ENCODE data around the gene SLC48A1.

SLC48A1 gene

DNA sequence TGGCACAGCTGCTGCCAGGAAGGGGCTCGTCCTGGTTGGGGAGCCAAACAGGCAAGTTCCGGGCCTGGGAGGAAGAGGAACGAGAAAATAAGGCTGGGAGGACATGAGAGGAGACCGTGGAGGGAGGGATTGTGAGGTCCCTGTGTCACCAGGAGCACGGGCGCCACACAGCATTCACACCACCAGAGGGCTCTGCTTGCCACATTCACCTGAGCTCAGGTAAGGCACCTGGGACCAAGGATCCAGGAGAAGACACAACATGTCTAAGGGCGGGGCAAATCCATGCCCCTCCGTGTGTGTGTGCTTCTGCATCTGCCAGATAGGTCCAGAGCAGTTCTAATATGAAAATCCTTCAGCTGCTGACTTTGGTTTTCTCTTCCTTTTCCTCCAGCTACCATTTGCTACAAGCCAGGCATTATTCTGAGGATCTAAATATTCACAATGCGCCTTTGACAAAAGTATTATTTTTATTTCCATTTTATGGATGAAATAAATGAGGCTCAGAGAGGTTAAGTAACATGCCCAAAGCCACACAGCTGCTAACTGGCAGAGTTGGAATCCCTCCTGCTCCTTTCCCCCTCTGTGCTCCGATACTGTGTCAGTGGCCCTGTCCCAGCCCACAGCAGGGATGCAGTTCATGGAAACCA, 28.9 kb upstream of the SLC48A1 start:
- DNase-seq (ENCODE audit: low read depth in 2 of 2): peak; percentile 55

DNA sequence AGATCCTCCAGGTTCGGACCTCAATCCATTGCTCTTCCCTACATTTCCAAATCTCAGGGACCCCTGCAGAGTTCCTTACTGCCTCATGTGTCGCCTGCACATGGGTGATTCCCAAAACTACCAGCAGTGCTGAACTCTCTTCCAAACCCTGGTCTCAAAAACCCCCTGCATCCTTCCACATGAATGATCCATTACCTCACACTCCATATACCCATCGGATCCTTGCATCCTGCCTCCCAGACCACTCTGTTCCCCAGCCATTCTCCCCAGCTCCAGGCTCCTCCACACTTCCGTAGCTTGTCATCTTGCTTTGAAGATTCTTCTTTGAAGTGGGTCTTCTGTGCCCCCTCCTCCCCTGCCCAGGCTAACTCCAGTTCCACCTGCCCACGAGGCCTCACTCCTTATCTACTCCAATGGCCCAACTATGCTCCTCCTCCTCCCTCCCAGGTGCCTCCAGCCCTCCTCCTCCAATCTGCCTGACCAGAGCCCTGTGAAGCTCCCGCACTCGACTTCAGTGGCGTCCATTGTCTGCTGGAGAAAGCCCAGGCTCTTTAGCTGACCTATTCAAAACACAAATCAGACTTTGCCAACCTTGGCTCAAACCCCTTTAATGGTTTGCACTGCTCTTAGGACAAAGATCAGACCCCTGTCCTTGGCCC, 28.1 kb upstream of the SLC48A1 start:
- no peak for DNase-seq (ENCODE audit: low read depth in 2 of 2)

DNA sequence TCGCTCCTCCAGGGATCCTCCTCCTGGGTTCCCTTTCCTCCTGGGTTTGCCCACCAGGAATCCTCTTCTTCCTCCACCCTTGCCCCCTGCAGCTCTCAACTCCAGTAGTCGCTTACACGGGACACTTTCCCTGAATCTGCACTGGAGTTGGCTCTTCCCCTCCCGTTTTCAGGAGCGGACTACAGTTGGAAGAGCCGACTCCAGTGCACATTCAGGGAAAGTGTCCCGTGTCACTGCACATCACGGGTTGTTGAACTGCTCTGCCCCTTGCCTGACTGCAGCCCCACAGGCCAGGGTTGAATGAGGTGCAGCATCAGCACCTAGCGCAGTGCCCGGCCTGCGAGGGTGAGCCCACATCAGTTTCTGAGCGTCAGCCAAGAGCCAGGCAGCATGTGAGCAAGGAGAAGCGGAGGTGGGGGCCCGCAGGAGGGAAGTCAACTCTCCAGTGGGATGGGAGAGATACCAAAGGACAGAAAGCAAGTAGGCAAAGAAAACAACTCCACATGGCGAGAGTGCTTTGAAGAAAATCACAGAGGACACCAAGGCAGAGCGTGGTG, 27.5 kb upstream of the SLC48A1 start:
- DNase-seq (ENCODE audit: low read depth in 2 of 2): no peak

DNA sequence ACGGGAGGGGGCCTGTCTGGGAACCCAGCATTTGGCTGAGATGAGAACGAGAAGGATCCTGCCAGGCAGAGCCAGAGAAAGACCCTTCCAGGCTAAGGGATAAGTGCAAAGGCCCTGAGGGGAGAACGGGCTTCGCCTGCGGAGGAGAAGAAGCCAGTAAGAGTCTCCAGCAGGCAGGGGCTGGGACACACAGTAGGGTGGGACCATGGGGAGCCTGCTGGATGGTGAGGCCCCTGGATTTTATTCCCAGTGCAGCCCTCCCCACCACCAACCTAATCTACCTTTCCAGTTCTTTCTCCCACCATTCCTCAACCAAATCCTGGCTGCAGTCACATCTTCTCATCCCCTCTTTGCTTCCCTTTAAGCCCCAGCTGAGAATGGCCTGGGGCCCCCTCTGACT, 27.0 kb upstream of the SLC48A1 start:
- DNase-seq (ENCODE audit: low read depth in 2 of 2): no peak

DNA sequence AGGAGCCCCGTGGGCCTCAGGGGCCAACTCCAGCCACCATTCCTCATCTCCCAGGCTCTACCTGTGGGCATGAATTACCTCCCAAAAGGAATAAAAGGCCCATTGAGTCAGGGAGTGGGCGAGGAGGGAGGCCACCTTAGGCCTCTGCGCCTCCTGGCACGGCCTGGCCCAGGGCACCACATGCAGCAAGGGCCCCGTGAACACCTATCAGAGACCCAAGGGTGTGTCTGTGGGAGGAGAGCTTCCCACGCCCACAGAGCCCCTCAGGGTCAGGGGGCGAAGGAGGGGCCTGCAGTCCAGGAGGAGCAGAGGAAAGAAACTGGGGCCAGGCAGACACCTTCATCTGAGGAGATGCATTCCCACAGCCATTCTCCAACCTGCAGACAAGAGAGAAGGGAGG, 26.5 kb upstream of the SLC48A1 start:
- DNase-seq (ENCODE audit: low read depth in 2 of 2): no peak

DNA sequence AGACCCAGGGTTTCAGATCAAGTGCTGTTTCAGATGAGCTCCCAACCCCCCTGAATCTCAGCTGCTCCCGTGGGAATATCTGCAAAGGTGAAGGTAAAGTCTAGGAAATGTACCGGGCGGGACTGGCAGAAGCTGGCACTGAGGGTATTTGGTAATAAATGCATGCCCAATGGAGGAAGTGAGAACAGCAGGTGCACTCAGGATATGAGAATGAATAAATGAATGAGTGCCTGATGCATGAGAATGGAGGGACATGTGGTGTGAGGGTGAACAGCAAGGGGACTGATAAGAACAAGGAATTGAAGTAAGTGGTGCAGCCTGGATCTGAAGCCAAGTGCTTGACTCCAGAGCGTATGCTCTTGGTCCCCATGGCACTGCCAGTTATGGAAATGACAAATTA, 25.9 kb upstream of the SLC48A1 start:
- no peak for DNase-seq (ENCODE audit: low read depth in 2 of 2)

DNA sequence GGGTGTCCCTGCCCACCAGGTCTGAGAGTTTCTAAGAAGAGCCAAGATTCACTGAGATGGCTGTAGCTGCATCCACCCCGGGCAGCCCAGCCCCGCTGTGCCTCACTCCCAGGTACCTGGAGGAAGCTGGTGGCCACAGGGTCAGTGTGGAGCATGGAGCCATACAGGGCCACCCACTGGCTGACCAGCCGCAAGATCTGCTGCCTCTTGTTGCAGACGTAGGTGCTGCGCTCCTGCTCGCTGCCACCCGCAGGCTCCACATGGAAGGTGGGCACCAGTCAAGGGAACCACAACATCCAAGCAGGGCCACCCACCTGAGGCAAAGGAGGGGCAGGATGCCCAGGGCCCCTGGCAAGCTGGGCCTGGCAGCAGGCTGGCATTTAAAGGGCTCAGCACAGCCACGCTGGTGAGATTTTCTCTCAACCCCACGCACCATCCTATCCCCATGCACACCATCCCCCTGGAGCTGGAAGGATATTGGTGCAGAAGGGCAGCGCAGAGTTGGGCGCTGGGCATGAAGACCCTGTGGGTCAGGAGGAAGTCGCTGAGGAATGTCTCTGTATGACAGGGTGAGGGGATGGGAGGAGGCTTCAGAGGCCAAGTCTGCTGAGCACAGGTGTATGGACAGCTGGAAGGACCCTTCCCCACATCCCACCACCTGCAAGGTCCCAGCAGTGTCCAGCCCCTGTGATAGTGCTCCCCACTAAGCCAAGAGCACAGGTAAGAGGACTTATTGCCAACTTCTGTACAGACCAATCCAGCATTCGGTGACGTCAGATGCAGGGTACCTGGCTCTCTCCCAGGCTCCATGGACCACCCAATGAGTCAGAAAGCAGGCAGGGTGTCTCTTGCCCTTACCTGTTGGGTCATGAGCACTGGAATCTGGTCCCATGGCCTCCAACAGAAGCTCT, 25.2 kb upstream of the SLC48A1 start:
- DNase-seq (ENCODE audit: low read depth in 2 of 2): no peak

DNA sequence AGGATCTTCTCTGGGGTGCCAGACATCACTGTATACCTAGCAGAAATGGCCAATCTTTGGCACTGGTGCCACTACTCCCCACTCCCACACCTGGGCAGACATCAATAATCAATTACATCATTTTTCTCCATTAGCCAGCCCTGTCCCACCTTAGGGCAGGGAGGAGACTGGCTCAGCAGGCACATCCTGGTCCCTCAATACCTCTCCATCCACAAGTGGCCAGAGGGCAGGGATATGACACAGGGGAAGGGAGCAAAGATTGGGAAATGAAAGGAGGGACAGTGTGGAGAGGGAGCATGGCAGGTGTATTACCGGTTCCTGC, 24.6 kb upstream of the SLC48A1 start:
- DNase-seq (ENCODE audit: low read depth in 2 of 2): no peak

DNA sequence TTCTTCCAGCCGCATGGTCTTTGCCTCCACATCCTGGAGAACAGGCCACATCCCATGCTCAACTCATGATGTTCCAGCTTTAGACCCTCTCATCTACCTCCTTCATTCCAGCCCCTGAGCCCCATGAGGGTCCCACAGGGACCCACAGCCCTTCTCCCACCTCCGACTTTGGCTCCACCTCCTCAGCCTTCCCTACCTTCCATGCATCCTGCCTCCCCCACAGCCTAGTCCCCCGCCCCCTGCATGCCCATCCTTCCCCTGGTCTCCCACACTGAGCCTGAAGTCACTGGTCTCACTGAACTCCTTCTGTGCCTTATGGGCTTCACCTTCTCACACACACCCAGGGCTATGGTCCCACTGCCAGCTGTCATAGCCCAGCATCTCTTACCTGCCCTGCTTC, 24.1 kb upstream of the SLC48A1 start:
- no peak for DNase-seq (ENCODE audit: low read depth in 2 of 2)

DNA sequence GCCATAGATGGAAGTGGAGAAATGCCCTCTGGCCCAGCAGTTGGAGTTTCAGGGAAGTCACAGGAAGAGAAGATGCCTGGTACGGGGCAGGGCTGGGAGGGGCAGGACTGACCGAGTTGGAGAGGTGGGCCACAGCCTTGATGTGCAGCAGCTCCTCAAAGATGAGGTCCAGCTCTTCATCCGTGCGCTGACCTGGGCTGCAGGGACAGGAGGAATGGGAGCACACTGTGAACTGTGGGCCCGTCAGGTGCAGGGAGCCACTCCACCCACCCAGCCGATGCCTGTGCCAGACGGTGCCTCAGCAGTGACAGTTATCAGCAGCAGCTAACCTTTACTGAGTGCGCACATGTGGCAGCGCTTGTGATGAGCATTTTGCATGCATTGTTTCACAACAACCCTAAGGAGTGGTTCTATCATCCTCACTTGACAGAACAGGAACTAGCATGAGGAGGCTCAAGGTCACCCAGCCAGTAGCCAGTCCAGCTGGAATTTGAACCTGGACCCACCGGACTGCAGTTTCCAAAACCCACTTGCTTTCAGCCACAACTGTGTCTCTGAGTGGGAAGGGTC, 22.7 kb upstream of the SLC48A1 start:
- no peak for DNase-seq (ENCODE audit: low read depth in 2 of 2)

DNA sequence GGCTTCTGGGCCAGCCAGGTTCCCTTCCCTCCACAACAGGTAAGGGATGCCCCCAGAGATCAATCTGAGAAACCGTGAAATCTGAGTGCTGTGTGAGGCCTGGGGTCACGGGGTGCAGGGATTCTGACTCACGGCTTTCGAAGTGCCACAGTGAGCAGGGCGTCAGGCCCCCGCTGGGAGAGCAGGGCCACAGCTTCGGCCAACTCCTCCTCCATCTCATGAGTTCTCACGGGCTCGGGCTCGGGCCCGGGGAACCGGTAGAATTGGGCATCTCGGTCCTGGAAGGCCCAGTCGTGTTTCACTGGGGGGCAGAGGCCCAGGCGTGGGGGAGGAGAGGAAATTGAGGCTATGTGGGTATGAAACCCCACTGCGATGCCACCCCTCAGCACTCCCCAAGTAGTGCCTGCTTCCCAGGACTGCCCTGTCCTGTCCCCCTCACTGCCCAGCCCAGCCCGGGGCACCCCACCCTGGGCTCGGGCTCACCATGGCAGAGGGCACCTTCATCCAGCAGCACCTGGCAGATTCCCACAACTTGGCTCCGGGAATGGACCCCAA, 22.0 kb upstream of the SLC48A1 start:
- DNase-seq (ENCODE audit: low read depth in 2 of 2): no peak

DNA sequence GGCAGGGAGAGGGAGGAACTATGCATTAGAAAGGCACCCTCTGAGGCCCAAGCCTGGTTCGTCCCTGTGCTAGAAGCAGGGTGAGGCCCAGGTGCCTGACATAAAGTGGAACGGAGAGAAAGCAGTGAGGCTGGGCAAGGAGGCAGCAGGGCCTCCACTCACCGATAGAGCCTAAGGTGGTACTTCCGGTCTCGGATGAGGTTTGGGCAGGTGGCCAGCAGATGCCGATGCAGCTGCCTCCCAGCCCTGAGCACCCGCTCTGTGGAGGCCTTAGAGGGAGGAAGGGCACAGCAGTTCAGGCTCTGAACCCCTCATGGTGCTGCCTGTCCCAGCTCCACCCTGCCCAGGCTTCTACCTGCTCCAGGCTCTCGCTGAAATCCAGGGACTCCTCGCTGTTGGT, 21.5 kb upstream of the SLC48A1 start:
- DNase-seq (ENCODE audit: low read depth in 2 of 2): no peak

DNA sequence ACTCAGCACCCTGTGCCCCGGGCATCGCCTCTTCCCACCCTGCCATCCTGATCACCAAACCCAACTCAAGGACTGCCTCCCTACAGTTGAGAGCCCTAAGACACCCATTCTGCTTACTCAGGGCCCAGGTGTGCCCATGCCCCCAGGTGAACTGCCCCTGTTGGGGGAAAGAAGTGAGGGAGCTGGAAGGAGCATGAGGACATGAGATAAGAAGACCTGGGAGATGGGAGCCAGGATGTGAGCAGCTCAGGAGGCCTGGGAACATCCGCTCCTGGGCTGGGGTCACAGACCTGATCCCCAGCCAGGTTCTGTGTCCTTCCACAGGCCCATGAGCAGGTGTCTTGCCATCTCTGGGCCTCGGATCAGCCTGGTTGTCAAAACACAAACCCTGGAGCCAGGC, 20.9 kb upstream of the SLC48A1 start:
- DNase-seq (ENCODE audit: low read depth in 2 of 2): no peak

DNA sequence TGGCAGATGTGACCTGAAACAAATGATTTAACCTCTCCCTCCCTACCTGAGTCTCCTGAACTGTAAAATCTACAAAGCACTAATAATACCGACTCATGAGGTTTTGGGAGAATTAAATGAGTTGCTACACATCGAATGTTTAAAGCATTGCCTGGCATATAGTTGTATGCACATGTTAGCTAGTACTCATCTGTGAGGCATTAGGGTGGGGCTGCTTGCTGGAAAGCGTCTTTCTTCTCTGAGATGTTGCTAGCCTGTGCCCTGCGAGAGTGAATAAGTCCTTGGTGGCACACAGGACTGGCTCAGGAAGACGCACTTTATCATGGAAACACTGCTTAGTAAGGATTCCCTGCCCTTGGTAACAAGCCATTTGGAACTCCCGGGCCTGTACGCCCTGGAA, 20.5 kb upstream of the SLC48A1 start:
- no peak for DNase-seq (ENCODE audit: low read depth in 2 of 2)

DNA sequence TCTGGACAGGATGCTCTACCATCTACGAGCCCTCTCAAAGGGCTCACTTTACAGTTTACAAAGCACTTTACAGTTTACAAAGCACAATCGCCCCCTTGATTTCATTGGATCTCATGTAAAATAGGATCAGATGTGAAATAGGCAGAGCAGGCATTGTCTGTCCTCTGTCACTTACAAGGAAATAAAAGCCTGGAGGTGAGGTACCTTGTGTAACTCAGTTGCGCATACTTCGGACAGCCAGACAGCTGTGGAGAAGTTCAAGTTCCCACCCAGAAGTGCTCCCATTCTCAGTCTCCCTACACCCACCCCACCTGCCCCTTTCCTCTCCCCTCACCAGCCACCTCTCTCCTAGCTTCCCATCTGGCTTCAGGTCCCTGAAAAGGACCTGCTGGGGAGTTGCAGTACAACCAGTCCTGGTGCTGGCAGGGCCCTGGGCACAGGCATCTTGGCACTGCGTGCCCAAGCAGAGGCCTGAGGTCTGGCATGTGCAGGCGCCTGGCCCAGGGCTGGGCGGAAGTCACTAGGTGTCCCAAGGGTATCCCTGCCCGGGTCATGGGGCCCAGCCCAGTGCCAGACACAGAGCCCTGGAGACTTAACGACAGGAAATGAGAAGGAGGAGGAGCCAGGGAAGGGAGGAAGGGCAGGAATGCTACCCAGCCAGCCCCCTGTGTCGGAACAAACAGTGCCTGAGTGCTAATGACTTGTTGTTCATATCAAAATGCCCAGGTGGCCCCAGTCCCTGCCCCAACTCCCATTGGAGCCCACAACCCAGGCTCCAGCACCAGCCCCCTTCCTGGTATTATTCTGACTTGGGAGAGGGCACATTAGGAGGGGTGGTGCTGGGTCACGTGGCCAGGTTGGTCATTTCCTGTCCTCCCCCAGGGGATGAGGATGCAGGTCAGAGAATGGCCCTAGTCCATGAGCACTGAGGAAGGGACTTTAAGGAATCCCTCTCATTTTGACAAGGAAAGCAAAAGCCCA, 19.7 kb upstream of the SLC48A1 start:
- no peak for DNase-seq (ENCODE audit: low read depth in 2 of 2)

DNA sequence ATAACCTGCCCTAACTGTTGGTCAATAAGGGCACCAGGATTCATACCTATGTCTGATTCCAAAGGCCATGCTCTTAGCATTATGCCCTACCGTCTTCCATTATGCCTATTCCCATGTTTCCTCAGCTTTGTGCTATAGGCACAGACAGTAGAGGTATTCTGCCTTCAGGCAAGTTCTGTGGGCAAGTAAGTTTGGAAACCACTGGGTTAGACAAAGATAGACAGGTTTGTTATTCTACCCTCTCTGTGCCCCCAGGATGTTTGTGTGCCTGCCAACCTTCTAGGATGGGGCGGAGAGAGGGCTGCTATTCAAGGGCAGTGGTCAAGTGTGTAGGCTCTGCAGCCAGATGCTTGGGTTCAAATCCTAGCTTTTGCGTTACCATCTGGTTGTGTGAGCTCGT, 18.9 kb upstream of the SLC48A1 start:
- DNase-seq (ENCODE audit: low read depth in 2 of 2): no peak

DNA sequence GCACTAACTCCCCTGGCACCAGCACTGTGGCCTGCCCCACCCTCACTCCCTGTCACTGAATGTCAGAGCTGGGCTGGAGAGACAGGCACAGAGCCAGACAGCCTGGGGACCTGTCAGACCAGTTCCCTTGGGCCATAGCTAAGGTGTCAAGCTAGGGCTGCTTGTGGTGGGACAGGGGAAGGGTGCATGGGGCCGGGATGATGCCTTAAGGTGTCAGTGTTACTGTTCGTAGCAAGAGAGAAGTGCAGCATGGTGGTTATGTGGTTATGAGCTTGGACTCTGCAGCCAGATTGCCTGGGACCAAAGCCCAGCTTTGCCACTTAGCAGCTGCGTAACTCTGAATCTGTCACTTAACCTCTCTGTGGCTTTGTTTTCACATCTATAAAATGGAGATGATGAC, 18.2 kb upstream of the SLC48A1 start:
- no peak for DNase-seq (ENCODE audit: low read depth in 2 of 2)

DNA sequence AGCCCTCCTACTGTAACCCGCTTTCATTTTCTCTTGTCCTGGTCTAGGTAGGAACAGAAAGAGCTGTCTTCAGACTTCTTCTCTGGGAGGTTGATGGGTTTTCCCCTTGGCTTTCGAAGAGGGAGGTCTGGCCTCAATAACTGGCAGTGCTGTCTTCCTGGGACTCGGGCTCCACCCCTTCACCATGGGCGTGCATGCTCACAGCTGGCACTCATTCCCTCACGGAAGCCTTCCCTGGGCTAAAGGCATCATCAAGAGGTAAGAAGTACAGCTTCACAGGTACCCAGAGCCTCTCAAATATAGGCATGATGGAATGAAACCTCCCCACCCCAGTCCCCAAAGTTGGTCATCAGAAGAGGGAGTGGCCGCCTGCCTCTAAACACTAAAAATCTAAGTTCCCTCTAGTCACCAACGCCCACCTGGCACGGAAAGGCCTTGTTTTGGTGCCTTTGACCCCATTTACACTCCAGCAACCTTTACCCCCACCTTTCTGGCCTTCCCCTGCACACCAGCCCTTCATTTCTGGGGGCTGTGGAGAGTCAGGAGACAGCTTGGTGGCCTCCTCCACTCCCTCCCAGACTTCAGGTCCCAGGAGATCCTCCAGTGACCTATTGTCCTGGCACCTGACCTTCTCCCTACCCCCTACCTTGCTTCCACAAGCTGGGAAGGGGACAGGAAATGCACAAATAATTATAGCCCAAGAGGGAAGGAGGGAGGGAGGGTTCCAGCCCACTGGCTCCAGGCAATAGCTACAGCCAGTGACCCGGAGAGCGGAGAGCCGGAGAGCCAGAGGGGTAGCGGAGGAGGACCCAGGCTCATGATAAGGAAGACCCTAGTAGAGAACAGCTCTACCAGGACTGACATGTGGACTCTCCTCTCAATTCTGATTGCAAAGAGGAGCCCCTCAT, 17.1 kb upstream of the SLC48A1 start:
- no peak for DNase-seq (ENCODE audit: low read depth in 2 of 2)

DNA sequence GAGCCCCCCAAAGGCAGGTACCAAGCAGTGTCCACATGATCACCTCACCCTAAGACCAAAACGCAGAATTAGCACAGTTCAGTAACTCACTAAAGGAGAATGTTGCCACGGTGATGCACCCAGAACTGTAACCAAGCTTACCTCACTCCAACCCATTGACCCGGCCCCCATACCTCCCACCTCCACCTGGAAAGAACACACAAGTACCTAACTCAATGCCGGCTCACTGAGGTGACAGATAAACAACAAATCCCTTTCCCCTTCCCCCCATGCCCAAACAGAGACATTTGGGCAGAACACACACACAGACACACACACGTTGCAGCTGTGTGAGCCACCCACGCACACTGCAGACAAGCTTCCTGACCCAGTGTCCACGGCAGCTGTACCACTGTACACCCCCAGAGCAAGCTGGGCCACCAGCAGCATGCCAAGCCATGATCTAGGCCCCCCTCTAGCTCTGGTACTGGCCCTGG, 15.6 kb upstream of the SLC48A1 start:
- DNase-seq (ENCODE audit: low read depth in 2 of 2): no peak

All from stimulated activated CD4-positive, alpha-beta T cell treated with anti-CD3 and anti-CD28 coated beads, Interleukin-1b, Interleukin-23, amount 100 ng/mL, for 4 hours (primary cell).